Endodermal cell (in vitro differentiated cells): ENCODE measurements around the gene BOC. TPM values are rescaled to one million over a fixed set of nuclear protein-coding genes. Genes with fewer than 3 reads are reported as not detected.

ENCODE experiments used
- DNase-seq: peaks from one replicate; pipeline ENCODE4 v3.0.0-alpha.2; 2017
- H3K27ac ChIP-seq: 2 replicates; pipeline ENCODE4 v1.5.1; 2013; ENCODE audit warnings: mild to moderate bottlenecking, low read depth, low read length, moderate library complexity
- H3K27me3 ChIP-seq: 2 replicates; pipeline ENCODE4 v1.6.1; 2013; ENCODE audit warnings: mild to moderate bottlenecking, low read length, moderate library complexity; ENCODE audit not compliant: insufficient read depth, control insufficient read depth, poor library complexity, severe bottlenecking
- H3K36me3 ChIP-seq: 2 replicates; pipeline ENCODE4 v1.7.0; 2013; ENCODE audit warnings: mild to moderate bottlenecking, low read length, moderate library complexity; ENCODE audit not compliant: control insufficient read depth, insufficient read depth
- H3K4me1 ChIP-seq: one replicate; pipeline ENCODE4 v1.7.0; 2013; ENCODE audit warnings: low read length; ENCODE audit not compliant: control insufficient read depth, insufficient read depth
- H3K4me3 ChIP-seq: 2 replicates; pipeline ENCODE4 v1.5.1; 2013; ENCODE audit warnings: mild to moderate bottlenecking, low read length, moderate library complexity
- H3K9ac ChIP-seq: 2 replicates; pipeline ENCODE4 v1.6.1; 2013; ENCODE audit warnings: mild to moderate bottlenecking, low read length, moderate library complexity; ENCODE audit not compliant: poor library complexity, severe bottlenecking; ENCODE audit errors: extremely low read depth
- H3K9me3 ChIP-seq: 2 replicates; pipeline ENCODE4 v1.6.1; 2013; ENCODE audit warnings: mild to moderate bottlenecking, low read length, moderate library complexity; ENCODE audit not compliant: control insufficient read depth
- H3K27ac Mint-ChIP-seq: 2 replicates; pipeline ENCODE4 v1.8.0; 2020; ENCODE audit warnings: mixed read lengths
- H3K27me3 Mint-ChIP-seq: 2 replicates; pipeline ENCODE4 v1.8.0; 2021; ENCODE audit warnings: mild to moderate bottlenecking, mixed read lengths; ENCODE audit not compliant: insufficient read depth
- H3K36me3 Mint-ChIP-seq: 2 replicates; pipeline ENCODE4 v1.8.0; 2020; ENCODE audit warnings: low read depth, mixed read lengths
- H3K4me1 Mint-ChIP-seq: 2 replicates; pipeline ENCODE4 v1.8.0; 2020; ENCODE audit warnings: mixed read lengths
- H3K4me3 Mint-ChIP-seq: 2 replicates; pipeline ENCODE4 v1.8.0; 2020; ENCODE audit warnings: mild to moderate bottlenecking, moderate library complexity, mixed read lengths
- H3K9me3 Mint-ChIP-seq: 2 replicates; pipeline ENCODE4 v1.8.0; 2020; ENCODE audit warnings: mild to moderate bottlenecking, mixed read lengths
- WGBS, 2 experiments: methylation state at CpG; one replicate each; pipeline versions ENCODE4 v1.1.5 to v1.1.7; 2013; ENCODE audit warnings: missing lambda C conversion rate in 2 of 2, mixed read lengths in 1 of 2; ENCODE audit not compliant: insufficient coverage in 1 of 2, insufficient read length in 1 of 2; 5-methylcytosine and 5-hydroxymethylcytosine counted together
- total RNA-seq, 2 donors: library from RNA; stranded (reverse); fragmentation: NEBNext Ultra II Directional in 1 of 2; extraction: Animal tissue kit (Norgen Biotek cat#: 25700) in 1 of 2; gene quantifications; 2 replicates in 1 of 2; 3 replicates in 1 of 2; pipeline ENCODE4 v1.2.1, GENCODE V29; 2021
- TF ChIP-seq, protein P1 (sequence below): fragments of 200-600 bp; sonication (generic); conservative IDR thresholded peaks from 2 replicates; pipeline ENCODE4 v1.5.0; 2021; ENCODE audit warnings: antibody characterized with exemption, mild to moderate bottlenecking

BOC gene
- total RNA-seq, 2 donors from 2014 or later = 9.8 to 12.3 TPM

DNA sequence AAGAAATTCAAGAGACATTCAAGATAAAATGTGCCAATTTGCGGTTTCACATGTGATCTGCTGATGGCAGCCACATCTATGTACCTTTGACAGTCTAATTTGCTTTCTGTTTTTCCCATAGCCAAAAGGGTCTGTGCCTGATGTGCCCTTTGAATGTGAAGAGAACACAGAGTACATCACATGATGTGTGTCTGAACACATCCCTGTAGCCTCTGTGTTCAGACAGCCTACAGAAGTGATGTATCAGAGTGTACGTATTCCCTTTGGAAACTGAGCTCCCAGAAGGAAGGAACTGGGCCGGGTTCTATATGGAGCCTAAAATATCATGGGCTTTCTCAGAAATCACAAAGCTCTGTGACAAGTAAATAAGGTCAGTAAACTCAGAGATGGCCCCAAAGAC lies 52.4 kb downstream of the BOC start:
- Mint-ChIP-seq H3K27me3 (peaks cover 21% of the 10 kb centered on the region), H3K9me3 (no peaks in the 10 kb centered on the region), H3K4me3 (no peak overlapping the region), H3K4me1 (peaks cover 66% of the 10 kb centered on the region), H3K27ac (peak overlapping the region; percentile 2), H3K36me3 (no peaks in the 10 kb centered on the region)
- Histone ChIP-seq H3K4me3 (no peak overlapping the region), H3K27me3 (peaks cover 27% of the 10 kb centered on the region), H3K27ac (peak overlapping the region; percentile 81), H3K9ac (no peak overlapping the region), H3K36me3 (no peaks in the 10 kb centered on the region), H3K9me3 (no peaks in the 10 kb centered on the region), H3K4me1 (peaks cover 25% of the 10 kb centered on the region)
- TF ChIP-seq, protein P1, sequence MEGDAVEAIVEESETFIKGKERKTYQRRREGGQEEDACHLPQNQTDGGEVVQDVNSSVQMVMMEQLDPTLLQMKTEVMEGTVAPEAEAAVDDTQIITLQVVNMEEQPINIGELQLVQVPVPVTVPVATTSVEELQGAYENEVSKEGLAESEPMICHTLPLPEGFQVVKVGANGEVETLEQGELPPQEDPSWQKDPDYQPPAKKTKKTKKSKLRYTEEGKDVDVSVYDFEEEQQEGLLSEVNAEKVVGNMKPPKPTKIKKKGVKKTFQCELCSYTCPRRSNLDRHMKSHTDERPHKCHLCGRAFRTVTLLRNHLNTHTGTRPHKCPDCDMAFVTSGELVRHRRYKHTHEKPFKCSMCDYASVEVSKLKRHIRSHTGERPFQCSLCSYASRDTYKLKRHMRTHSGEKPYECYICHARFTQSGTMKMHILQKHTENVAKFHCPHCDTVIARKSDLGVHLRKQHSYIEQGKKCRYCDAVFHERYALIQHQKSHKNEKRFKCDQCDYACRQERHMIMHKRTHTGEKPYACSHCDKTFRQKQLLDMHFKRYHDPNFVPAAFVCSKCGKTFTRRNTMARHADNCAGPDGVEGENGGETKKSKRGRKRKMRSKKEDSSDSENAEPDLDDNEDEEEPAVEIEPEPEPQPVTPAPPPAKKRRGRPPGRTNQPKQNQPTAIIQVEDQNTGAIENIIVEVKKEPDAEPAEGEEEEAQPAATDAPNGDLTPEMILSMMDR = no peak
- WGBS, 2 experiments = 91% methylated on average over 3 of the region's 3 CpGs
- DNase-seq = no peak

DNA sequence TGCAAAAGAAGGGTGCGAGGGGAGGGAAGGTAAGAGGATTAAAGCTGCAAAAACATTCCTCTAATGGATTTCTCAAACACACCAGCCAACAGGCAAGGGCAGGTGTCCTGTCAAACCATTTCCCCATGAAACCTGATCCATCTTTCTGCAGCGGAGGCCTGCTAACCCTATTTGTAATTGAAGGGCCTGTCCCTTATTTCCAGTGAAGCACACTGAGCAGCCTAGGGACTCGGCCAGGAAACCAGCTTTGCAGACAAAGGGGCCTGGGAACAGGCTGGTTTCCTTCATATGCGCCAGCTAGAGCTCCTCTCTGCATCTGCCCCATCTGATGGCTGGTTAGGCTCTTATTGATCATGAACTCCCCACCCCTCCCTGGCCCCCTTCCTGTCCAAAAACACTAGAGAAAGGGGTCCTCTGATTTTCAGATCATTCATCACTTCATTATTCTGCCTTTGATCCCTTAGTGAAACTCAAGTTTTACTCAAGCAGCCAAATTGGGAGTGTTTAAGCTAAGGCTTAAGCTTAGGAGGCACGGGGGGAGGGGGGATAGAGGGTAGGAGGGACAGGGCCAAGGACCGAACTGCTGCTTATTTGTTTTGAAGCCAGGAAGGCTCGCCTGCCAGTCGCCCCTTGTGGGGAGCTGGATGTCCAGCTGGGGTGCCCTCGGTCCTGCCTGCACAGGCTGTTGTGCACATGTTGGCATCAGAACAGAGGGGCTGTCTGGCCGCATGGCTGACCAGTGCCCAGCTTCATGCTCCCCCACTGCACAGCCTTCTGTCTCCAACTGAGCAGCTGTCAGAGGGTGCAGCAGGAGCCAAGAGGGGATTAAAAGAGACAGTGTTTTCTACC lies 53.1 kb downstream of the BOC start:
- no peaks in the 10 kb centered on the region for H3K36me3 Mint-ChIP-seq
- H3K27me3 ChIP-seq = peaks cover 23% of the 10 kb centered on the region
- WGBS, 2 experiments = 62 to 64% methylated on average over 4 to 10 of the region's 10 CpGs
- TF ChIP-seq, protein P1 = no peak
- no peak overlapping the region for H3K4me3 ChIP-seq
- H3K27ac Mint-ChIP-seq = peak overlapping the region; percentile 16
- no peak overlapping the region for H3K9ac ChIP-seq
- peaks cover 25% of the 10 kb centered on the region for H3K4me1 ChIP-seq
- no peaks in the 10 kb centered on the region for H3K9me3 Mint-ChIP-seq
- peak overlapping the region; percentile 81 for H3K27ac ChIP-seq
- peak; percentile 84 for DNase-seq
- H3K9me3 ChIP-seq = no peaks in the 10 kb centered on the region
- H3K36me3 ChIP-seq = no peaks in the 10 kb centered on the region
- peaks cover 22% of the 10 kb centered on the region for H3K27me3 Mint-ChIP-seq
- H3K4me3 Mint-ChIP-seq = peak overlapping the region; percentile 1
- H3K4me1 Mint-ChIP-seq = peaks cover 71% of the 10 kb centered on the region

DNA sequence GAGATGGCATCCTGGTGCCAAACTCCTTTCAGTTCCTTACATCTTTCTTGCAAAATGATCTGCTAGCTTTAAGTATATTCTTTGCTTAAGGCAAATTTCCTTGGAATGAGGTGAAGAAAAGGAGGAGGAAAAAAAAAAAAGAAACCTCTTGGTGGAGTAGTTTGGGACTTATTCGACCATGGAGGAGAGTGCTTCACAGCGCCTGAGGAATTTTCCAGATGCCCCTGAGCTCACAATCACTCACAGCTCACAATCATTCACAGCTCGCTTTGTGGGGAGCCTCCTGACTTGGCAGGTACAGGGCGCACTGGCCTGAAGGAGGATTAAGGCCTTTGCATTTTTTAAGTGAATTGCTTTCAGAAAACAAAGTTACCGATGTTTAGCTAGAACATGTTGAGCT lies 53.9 kb downstream of the BOC start:
- H3K36me3 Mint-ChIP-seq = no peaks in the 10 kb centered on the region
- H3K27ac Mint-ChIP-seq = peak overlapping the region; percentile 16

More for the DNA sequence above, 53.9 kb downstream of the BOC start:
- peak overlapping the region; percentile 81 for H3K27ac ChIP-seq
- H3K4me3 ChIP-seq = no peak overlapping the region
- H3K4me1 ChIP-seq = peaks cover 25% of the 10 kb centered on the region
- TF ChIP-seq, protein P1 = no peak
- no peaks in the 10 kb centered on the region for H3K36me3 ChIP-seq
- Mint-ChIP-seq H3K4me1 (peaks cover 71% of the 10 kb centered on the region), H3K4me3 (peak overlapping the region; percentile 1), H3K27me3 (peaks cover 16% of the 10 kb centered on the region), H3K9me3 (no peaks in the 10 kb centered on the region)
- WGBS, 2 experiments = 50 to 75% methylated on average over 1 to 5 of the region's 5 CpGs
- H3K27me3 ChIP-seq = peaks cover 18% of the 10 kb centered on the region
- H3K9ac ChIP-seq = no peak overlapping the region
- no peak for DNase-seq
- no peaks in the 10 kb centered on the region for H3K9me3 ChIP-seq
